ENCODE measurements around the gene PARD3.

PARD3 gene

GRCh38 chr10:34771525-34771924, 43.6 kb downstream of the PARD3 start:
- TF ChIP-seq REST (IDR thresholded peaks at IDR 0.05; ENCODE audit: insufficient read depth in 1 of 2, low read depth in 2 of 2, low read length in 2 of 2) (no peak), FOXP2 (optimal IDR thresholded peaks at IDR 0.05; ENCODE audit: borderline replicate concordance, extremely low read depth, extremely low read length, insufficient read depth) (no peak), SIN3A (IDR thresholded peaks at IDR 0.05; ENCODE audit: borderline replicate concordance, insufficient read depth, low read length) (no peak), POLR2AphosphoS5 (IDR thresholded peaks at IDR 0.05; ENCODE audit: low read depth, low read length) (no peak), TAF1 (IDR thresholded peaks at IDR 0.05; ENCODE audit: borderline replicate concordance, insufficient read depth, low read length) (no peak)

GRCh38 chr10:34771106-34771505, 44.0 kb downstream of the PARD3 start:
- TF ChIP-seq REST (IDR thresholded peaks at IDR 0.05; ENCODE audit: insufficient read depth in 1 of 2, low read depth in 2 of 2, low read length in 2 of 2) (no peak), TAF1 (IDR thresholded peaks at IDR 0.05; ENCODE audit: borderline replicate concordance, insufficient read depth, low read length) (no peak), POLR2AphosphoS5 (IDR thresholded peaks at IDR 0.05; ENCODE audit: low read depth, low read length) (no peak), FOXP2 (optimal IDR thresholded peaks at IDR 0.05; ENCODE audit: borderline replicate concordance, extremely low read depth, extremely low read length, insufficient read depth) (no peak), SIN3A (IDR thresholded peaks at IDR 0.05; ENCODE audit: borderline replicate concordance, insufficient read depth, low read length) (no peak)

GRCh38 chr10:34769899-34770298, 45.2 kb downstream of the PARD3 start:
- no peak for TF ChIP-seq SIN3A (IDR thresholded peaks at IDR 0.05; ENCODE audit: borderline replicate concordance, insufficient read depth, low read length)
- no peak for TF ChIP-seq POLR2AphosphoS5 (IDR thresholded peaks at IDR 0.05; ENCODE audit: low read depth, low read length)
- TF ChIP-seq TAF1 (IDR thresholded peaks at IDR 0.05; ENCODE audit: borderline replicate concordance, insufficient read depth, low read length): no peak
- no peak for TF ChIP-seq REST (IDR thresholded peaks at IDR 0.05; ENCODE audit: insufficient read depth in 1 of 2, low read depth in 2 of 2, low read length in 2 of 2)
- TF ChIP-seq FOXP2 (optimal IDR thresholded peaks at IDR 0.05; ENCODE audit: borderline replicate concordance, extremely low read depth, extremely low read length, insufficient read depth): no peak

GRCh38 chr10:34768972-34769330, 46.1 kb downstream of the PARD3 start:
- no peak for TF ChIP-seq FOXP2 (optimal IDR thresholded peaks at IDR 0.05; ENCODE audit: borderline replicate concordance, extremely low read depth, extremely low read length, insufficient read depth)
- no peak for TF ChIP-seq SIN3A (IDR thresholded peaks at IDR 0.05; ENCODE audit: borderline replicate concordance, insufficient read depth, low read length)
- TF ChIP-seq TAF1 (IDR thresholded peaks at IDR 0.05; ENCODE audit: borderline replicate concordance, insufficient read depth, low read length): no peak
- no peak for TF ChIP-seq POLR2AphosphoS5 (IDR thresholded peaks at IDR 0.05; ENCODE audit: low read depth, low read length)
- TF ChIP-seq REST (IDR thresholded peaks at IDR 0.05; ENCODE audit: insufficient read depth in 1 of 2, low read depth in 2 of 2, low read length in 2 of 2): no peak
